B cell (primary cell): ENCODE results near the gene ZNF14. TPM values are rescaled to one million over a fixed set of nuclear protein-coding genes. Genes with fewer than 3 reads are reported as not detected.

ENCODE experiments used
- ATAC-seq: fragments of 200-7000 bp; cut with Tn5 transposase; one replicate; pipeline ENCODE4 v1.10.0; 2021; ENCODE audit warnings: low read depth, mild to moderate bottlenecking, moderate number of reproducible peaks, moderate library complexity
- CTCF ChIA-PET: fragments of 350-600 bp; sonication (Branson Sonifier 250); formaldehyde crosslinking; loops from one replicate; lab custom pipeline; 2021; ENCODE audit warnings: antibody characterized with exemption, inconsistent platforms; lab: Charles Lee
- POLR2A ChIA-PET: fragments of 350-600 bp; sonication (Branson Sonifier 250); formaldehyde crosslinking; loops from one replicate; lab custom pipeline; 2021; ENCODE audit warnings: antibody characterized with exemption; lab: Charles Lee
- DNase-seq: peaks from one replicate; pipeline ENCODE4 v3.0.0; 2013
- H2AFZ ChIP-seq: 2 replicates; pipeline ENCODE4 v1.6.1; 2012; ENCODE audit warnings: mild to moderate bottlenecking, low read depth, low read length; ENCODE audit not compliant: insufficient read depth, poor library complexity, severe bottlenecking
- H3K27ac ChIP-seq, 2 donors: 1 replicate in 1 of 2; 2 replicates in 1 of 2; pipeline ENCODE4 v1.5.1; 2012 to 2013; ENCODE audit warnings: low read length in 2 of 2, mild to moderate bottlenecking in 2 of 2, moderate library complexity in 1 of 2
- H3K27me3 ChIP-seq, 4 experiments: fragments of 200-600 bp in 1 of 4; sonication (generic) in 1 of 4; replicated peaks in 1 of 4; 1 replicate in 2 of 4; 2 replicates in 2 of 4; pipeline versions ENCODE4 v1.6.1 to v1.7.0; 2013 to 2016; ENCODE audit warnings: low read length in 3 of 4, mild to moderate bottlenecking in 2 of 4, mixed read lengths in 1 of 4, moderate library complexity in 1 of 4; ENCODE audit not compliant: insufficient read depth in 4 of 4, control insufficient read depth in 3 of 4; ENCODE audit errors: control extremely low read depth in 1 of 4
- H3K36me3 ChIP-seq, 2 experiments: replicated peaks in 1 of 2; 1 replicate in 1 of 2; 2 replicates in 1 of 2; pipeline versions ENCODE4 v1.6.1 to v1.7.1; 2013; ENCODE audit warnings: low read length in 1 of 2; ENCODE audit not compliant: insufficient read depth in 2 of 2, control insufficient read depth in 1 of 2; ENCODE audit errors: control extremely low read depth in 1 of 2, extremely low read depth in 1 of 2
- H3K4me1 ChIP-seq, 2 donors: fragments of 200-600 bp in 1 of 2; sonication (generic) in 1 of 2; 1 replicate in 1 of 2; 2 replicates in 1 of 2; pipeline versions ENCODE4 v1.5.1 to v1.6.1; 2013 to 2017; ENCODE audit warnings: low read length in 2 of 2; ENCODE audit not compliant: control insufficient read depth in 2 of 2, insufficient read depth in 2 of 2
- H3K4me2 ChIP-seq: replicated peaks from 2 replicates; pipeline ENCODE3; 2012; ENCODE audit warnings: mild to moderate bottlenecking, low read depth, low read length; ENCODE audit not compliant: poor library complexity, severe bottlenecking
- H3K4me3 ChIP-seq, 5 experiments: fragments of 200-600 bp in 1 of 5; sonication (generic) in 1 of 5; 1 replicate in 3 of 5; 2 replicates in 2 of 5; pipeline versions ENCODE4 v1.5.1 to v1.7.0; 2011 to 2016; ENCODE audit warnings: low read length in 4 of 5, mild to moderate bottlenecking in 4 of 5, low read depth in 2 of 5, control low read depth in 1 of 5, moderate library complexity in 1 of 5; ENCODE audit not compliant: insufficient read depth in 1 of 5; ENCODE audit errors: control extremely low read depth in 1 of 5, extremely low read depth in 1 of 5
- H3K79me2 ChIP-seq: fragments of 200-600 bp; sonication (generic); one replicate; pipeline ENCODE4 v1.6.0; 2016; ENCODE audit warnings: low read length; ENCODE audit not compliant: control insufficient read depth, insufficient read depth
- H3K9ac ChIP-seq: fragments of 200-600 bp; sonication (generic); 2 replicates; pipeline ENCODE4 v1.6.1; 2017; ENCODE audit warnings: mild to moderate bottlenecking, low read length, moderate library complexity
- H3K9me3 ChIP-seq, 3 donors: one replicate each; pipeline versions ENCODE4 v1.6.1 to v1.7.1; 2013; ENCODE audit warnings: low read length in 2 of 3; ENCODE audit not compliant: control insufficient read depth in 2 of 3, insufficient read depth in 1 of 3; ENCODE audit errors: control extremely low read depth in 1 of 3
- H4K20me1 ChIP-seq: 2 replicates; pipeline ENCODE4 v1.6.0; 2012; ENCODE audit warnings: mild to moderate bottlenecking, low read length; ENCODE audit not compliant: insufficient read depth, control insufficient read depth, poor library complexity, severe bottlenecking
- H3K27ac Mint-ChIP-seq: one replicate; pipeline ENCODE4 v1.8.0; 2021; ENCODE audit warnings: mixed read lengths
- H3K27me3 Mint-ChIP-seq: one replicate; pipeline ENCODE4 v1.8.0; 2021; ENCODE audit warnings: mixed read lengths
- H3K4me1 Mint-ChIP-seq: one replicate; pipeline ENCODE4 v1.8.0; 2021; ENCODE audit warnings: mixed read lengths
- H3K4me3 Mint-ChIP-seq: one replicate; pipeline ENCODE4 v1.8.0; 2021; ENCODE audit warnings: mixed read lengths
- H3K9me3 Mint-ChIP-seq: one replicate; pipeline ENCODE4 v1.8.0; 2022; ENCODE audit warnings: mixed read lengths; ENCODE audit not compliant: insufficient read depth
- CTCF ChIP-seq: fragments of 200-600 bp; IDR thresholded peaks from one replicate; pipeline ENCODE4 v1.8.0; 2022; ENCODE audit warnings: antibody characterized with exemption, mild to moderate bottlenecking
- EZH2 ChIP-seq: IDR thresholded peaks from 2 replicates; pipeline ENCODE4 v1.6.1; 2012; ENCODE audit warnings: borderline replicate concordance, low read depth, mild to moderate bottlenecking, moderate library complexity, low read length; ENCODE audit not compliant: insufficient read depth, poor library complexity, severe bottlenecking
- WGBS: methylation state at CpG from one replicate; pipeline ENCODE4 v1.1.5; 2013; ENCODE audit warnings: missing lambda C conversion rate; ENCODE audit not compliant: insufficient coverage; 5-methylcytosine and 5-hydroxymethylcytosine counted together
- intact Hi-C: fragments of 100-400 bp; cut with micrococcal nuclease; formaldehyde crosslinking; loops from one replicate; pipeline ENCODE4 v1.10.0; 2022
- polyA plus RNA-seq: library from polyadenylated mRNA; depleted of rRNA; stranded (reverse); fragments of >200 nt; gene quantifications from 2 replicates; pipeline ENCODE4 v1.2.3, GENCODE V29; 2012
- total RNA-seq, 2 donors: library from RNA; stranded (reverse); fragments of 120-200 nt in 1 of 2; gene quantifications; 1 replicate in 1 of 2; 2 replicates in 1 of 2; pipeline versions ENCODE4 v1.2.3 to v1.2.4, GENCODE V29; 2013 to 2022

Gene ZNF14
- total and polyA plus RNA-seq, 2 donors (not counting 1 experiment from before 2014, with no cell fraction given) = 3.4 to 21.0 TPM

GRCh38 chr19:19741184-19741583 is 8.3 kb upstream of the ZNF14 start:
- Histone ChIP-seq H3K79me2 (no peaks in the 10 kb centered on the region), H3K9ac (no peak overlapping the region), H3K27ac (no peak overlapping the region), H3K4me1 (peaks cover 0 to 1% of the 10 kb centered on the region in 2 donors), H4K20me1 (no peaks in the 10 kb centered on the region), H3K4me2 (no peak overlapping the region), H3K4me3 (no peak overlapping the region), H3K9me3 (peaks cover 0 to 12% (median 0%) of the 10 kb centered on the region in 3 donors), H2AFZ (no peak overlapping the region), H3K27me3 (no peaks in the 10 kb centered on the region), H3K36me3 (no peaks in the 10 kb centered on the region)
- ATAC-seq (no peak), DNase-seq (no peak)
- Mint-ChIP-seq H3K4me3 (no peak overlapping the region), H3K27me3 (no peaks in the 10 kb centered on the region), H3K9me3 (no peaks in the 10 kb centered on the region), H3K4me1 (no peaks in the 10 kb centered on the region), H3K27ac (no peak overlapping the region)
- ChIA-PET CTCF (no interaction called here), POLR2A (no interaction called here)
- intact Hi-C loops = no loop called here
- 82% methylated on average over 4 of the region's 7 CpGs for WGBS
- TF ChIP-seq EZH2 = no peak
- TF ChIP-seq CTCF = no peak

- no peak for ATAC-seq
- POLR2A ChIA-PET = no interaction called here
- Histone ChIP-seq H3K4me3 (no peak overlapping the region), H2AFZ (no peak overlapping the region), H3K4me2 (no peak overlapping the region), H4K20me1 (no peaks in the 10 kb centered on the region), H3K79me2 (no peaks in the 10 kb centered on the region), H3K27ac (no peak overlapping the region), H3K36me3 (no peaks in the 10 kb centered on the region), H3K9me3 (peaks cover 0 to 11% (median 0%) of the 10 kb centered on the region in 3 donors), H3K9ac (no peak overlapping the region), H3K27me3 (no peaks in the 10 kb centered on the region), H3K4me1 (no peaks in the 10 kb centered on the region)
- H3K9me3 Mint-ChIP-seq = no peaks in the 10 kb centered on the region
- DNase-seq = no peak
- H3K4me1 Mint-ChIP-seq = no peaks in the 10 kb centered on the region
- H3K27me3 Mint-ChIP-seq = no peaks in the 10 kb centered on the region
- no peak overlapping the region for H3K27ac Mint-ChIP-seq
- CTCF ChIA-PET = no interaction called here
- H3K4me3 Mint-ChIP-seq = no peak overlapping the region
- TF ChIP-seq CTCF (no peak), EZH2 (no peak)
- intact Hi-C loops = no loop called here
- 92% methylated on average over 17 of the region's 18 CpGs for WGBS
Measured at GRCh38 chr19:19740755-19741154, 7.8 kb upstream of the ZNF14 start.
